ENCODE results near the gene ITGB6. TPM values are rescaled to one million over a fixed set of nuclear protein-coding genes. Genes with fewer than 3 reads are reported as not detected.

Gene ITGB6
- total and polyA plus RNA-seq, 2 of the 4 experiments (the other 2 are of a cell fraction): under 0.01 TPM; not detected in 1

DNA sequence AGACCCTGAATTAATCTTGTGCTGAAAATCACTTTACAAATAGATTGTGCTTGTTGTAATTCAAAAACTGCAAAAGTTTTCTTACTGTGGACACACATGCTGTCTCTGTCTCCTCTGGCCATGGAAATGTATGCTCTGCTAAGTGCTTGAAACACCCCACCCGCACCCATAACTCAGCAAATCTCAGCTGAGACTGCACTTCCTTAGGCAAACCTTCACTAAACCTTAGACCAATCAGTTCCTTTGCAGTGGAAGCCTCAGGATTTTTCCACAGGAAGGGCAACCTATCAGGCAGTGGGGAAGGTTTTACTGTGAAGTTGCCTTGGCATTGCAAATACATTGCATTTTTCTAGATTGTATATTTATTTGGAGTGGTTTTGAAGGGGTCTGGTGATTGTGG is 75.5 kb downstream of the ITGB6 start:
- no peak overlapping the region for H3K18ac ChIP-seq (ENCODE audit: low read depth, low read length)
- H3K27me3 ChIP-seq (ENCODE audit: control insufficient read depth, insufficient read depth, low read length): peaks cover 8% of the 10 kb centered on the region
- no peak overlapping the region for H2BK15ac ChIP-seq (ENCODE audit: low read depth, low read length)
- H3K23ac ChIP-seq (ENCODE audit: low read depth, low read length): no peak overlapping the region
- H4K91ac ChIP-seq (ENCODE audit: insufficient read depth, low read depth, low read length): no peak overlapping the region
- ATAC-seq (ENCODE audit: low read depth): no peak
- H3K36me3 ChIP-seq (ENCODE audit: control insufficient read depth, insufficient read depth, low read length): no peaks in the 10 kb centered on the region
- in situ Hi-C loops (cut with MboI; ENCODE audit: low sequenced_read_pairs) (no loop called here), dilution Hi-C loops (cut with HindIII; ENCODE audit: low sequenced_read_pairs, unreplicated experiment) (no loop called here), intact Hi-C loops (cut with micrococcal nuclease) (no loop called here)
- no peak overlapping the region for H2BK120ac ChIP-seq (ENCODE audit: low read depth, low read length)
- H4K20me1 ChIP-seq (ENCODE audit: insufficient read depth, low read length): no peaks in the 10 kb centered on the region
- no CpG with 5 or more reads among the region's 1 CpG for WGBS, 2 experiments (ENCODE audit: extremely low coverage in 2 of 2, insufficient read length in 1 of 2)
- no peak overlapping the region for H3K4ac ChIP-seq (ENCODE audit: low read depth, low read length)
- no peak overlapping the region for H2AK5ac ChIP-seq (ENCODE audit: low read depth, low read length)
- no peak overlapping the region for H2AK9ac ChIP-seq (replicated peaks; ENCODE audit: low read depth, low read length, poor library complexity)
- H2BK5ac ChIP-seq (ENCODE audit: low read depth, low read length, poor library complexity, severe bottlenecking): no peak overlapping the region
- H3K79me1 ChIP-seq (ENCODE audit: low read depth in 1 of 2, low read length in 2 of 2): no peaks in the 10 kb centered on the region
- ChIA-PET CTCF (no interaction called here), POLR2A (ENCODE audit: unreplicated experiment) (no interaction called here)
- H3K4me3 ChIP-seq (ENCODE audit: insufficient read depth, low read depth, low read length): no peak overlapping the region
- H3K14ac ChIP-seq (replicated peaks; ENCODE audit: low read depth, low read length): no peak overlapping the region; the same call in 1 of the 2 replicates
- H3K9me1 ChIP-seq (ENCODE audit: insufficient read depth, low read length): no peaks in the 10 kb centered on the region
- no peak overlapping the region for H4K8ac ChIP-seq (ENCODE audit: low read depth in 2 of 2, low read length in 2 of 2)
- no peak overlapping the region for H3K9ac ChIP-seq (ENCODE audit: low read depth, low read length)
- BruUV-seq (replicated peaks): no TSS peak
- no peak overlapping the region for H3K4me2 ChIP-seq (ENCODE audit: low read depth, low read length)
- H3K9me3 ChIP-seq (ENCODE audit: control insufficient read depth, insufficient read depth, low read length): no peaks in the 10 kb centered on the region
- H3K4me1 ChIP-seq (ENCODE audit: control insufficient read depth, insufficient read depth, low read length): no peaks in the 10 kb centered on the region
- H3K27ac ChIP-seq (ENCODE audit: insufficient read depth, low read length): no peak overlapping the region
- no peak overlapping the region for H4K5ac ChIP-seq (ENCODE audit: low read depth, low read length)
- no peak overlapping the region for H2BK20ac ChIP-seq (ENCODE audit: low read depth, low read length)
- H3K56ac ChIP-seq (ENCODE audit: extremely low read depth, insufficient read depth, low read length): no peak overlapping the region
- H2AFZ ChIP-seq (replicated peaks; ENCODE audit: low read length, poor library complexity): no peak overlapping the region
- DNase-seq: no peak
- TF ChIP-seq, protein P1, sequence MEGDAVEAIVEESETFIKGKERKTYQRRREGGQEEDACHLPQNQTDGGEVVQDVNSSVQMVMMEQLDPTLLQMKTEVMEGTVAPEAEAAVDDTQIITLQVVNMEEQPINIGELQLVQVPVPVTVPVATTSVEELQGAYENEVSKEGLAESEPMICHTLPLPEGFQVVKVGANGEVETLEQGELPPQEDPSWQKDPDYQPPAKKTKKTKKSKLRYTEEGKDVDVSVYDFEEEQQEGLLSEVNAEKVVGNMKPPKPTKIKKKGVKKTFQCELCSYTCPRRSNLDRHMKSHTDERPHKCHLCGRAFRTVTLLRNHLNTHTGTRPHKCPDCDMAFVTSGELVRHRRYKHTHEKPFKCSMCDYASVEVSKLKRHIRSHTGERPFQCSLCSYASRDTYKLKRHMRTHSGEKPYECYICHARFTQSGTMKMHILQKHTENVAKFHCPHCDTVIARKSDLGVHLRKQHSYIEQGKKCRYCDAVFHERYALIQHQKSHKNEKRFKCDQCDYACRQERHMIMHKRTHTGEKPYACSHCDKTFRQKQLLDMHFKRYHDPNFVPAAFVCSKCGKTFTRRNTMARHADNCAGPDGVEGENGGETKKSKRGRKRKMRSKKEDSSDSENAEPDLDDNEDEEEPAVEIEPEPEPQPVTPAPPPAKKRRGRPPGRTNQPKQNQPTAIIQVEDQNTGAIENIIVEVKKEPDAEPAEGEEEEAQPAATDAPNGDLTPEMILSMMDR (conservative IDR thresholded peaks at IDR 0.05; ENCODE audit: low read depth, low read length): no peak
- TF ChIP-seq FOS (IDR thresholded peaks at IDR 0.05; ENCODE audit: low read depth, low read length): no peak
- TF ChIP-seq RAD21 (IDR thresholded peaks at IDR 0.05; ENCODE audit: low read length): no peak
- TF ChIP-seq POLR2A (IDR thresholded peaks at IDR 0.05; ENCODE audit: low read depth, low read length): no peak
- no peak for TF ChIP-seq MXI1 (IDR thresholded peaks at IDR 0.05; ENCODE audit: borderline replicate concordance, low read depth, low read length)
- TF ChIP-seq BHLHE40 (IDR thresholded peaks at IDR 0.05; ENCODE audit: low read depth, low read length): no peak
- no peak for TF ChIP-seq MAFK (IDR thresholded peaks at IDR 0.05; ENCODE audit: low read depth, low read length)
- TF ChIP-seq CEBPB (IDR thresholded peaks at IDR 0.05; ENCODE audit: low read depth, low read length): no peak
- TF ChIP-seq CHD1 (IDR thresholded peaks at IDR 0.05; ENCODE audit: low read depth, low read length): no peak
- TF ChIP-seq, protein P2, sequence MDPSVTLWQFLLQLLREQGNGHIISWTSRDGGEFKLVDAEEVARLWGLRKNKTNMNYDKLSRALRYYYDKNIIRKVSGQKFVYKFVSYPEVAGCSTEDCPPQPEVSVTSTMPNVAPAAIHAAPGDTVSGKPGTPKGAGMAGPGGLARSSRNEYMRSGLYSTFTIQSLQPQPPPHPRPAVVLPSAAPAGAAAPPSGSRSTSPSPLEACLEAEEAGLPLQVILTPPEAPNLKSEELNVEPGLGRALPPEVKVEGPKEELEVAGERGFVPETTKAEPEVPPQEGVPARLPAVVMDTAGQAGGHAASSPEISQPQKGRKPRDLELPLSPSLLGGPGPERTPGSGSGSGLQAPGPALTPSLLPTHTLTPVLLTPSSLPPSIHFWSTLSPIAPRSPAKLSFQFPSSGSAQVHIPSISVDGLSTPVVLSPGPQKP (IDR thresholded peaks at IDR 0.05; ENCODE audit: borderline replicate concordance, low read depth, low read length): no peak
- no peak for TF ChIP-seq MAZ (IDR thresholded peaks at IDR 0.05; ENCODE audit: borderline replicate concordance, low read depth, low read length)
- TF ChIP-seq RFX5 (IDR thresholded peaks at IDR 0.05; ENCODE audit: low read depth, low read length): no peak
- no peak for TF ChIP-seq NFE2L2 (IDR thresholded peaks at IDR 0.05; ENCODE audit: low read depth, low read length)
- no peak for TF ChIP-seq RCOR1 (IDR thresholded peaks at IDR 0.05; ENCODE audit: insufficient replicate concordance, low read length)
- TF ChIP-seq, protein P3, sequence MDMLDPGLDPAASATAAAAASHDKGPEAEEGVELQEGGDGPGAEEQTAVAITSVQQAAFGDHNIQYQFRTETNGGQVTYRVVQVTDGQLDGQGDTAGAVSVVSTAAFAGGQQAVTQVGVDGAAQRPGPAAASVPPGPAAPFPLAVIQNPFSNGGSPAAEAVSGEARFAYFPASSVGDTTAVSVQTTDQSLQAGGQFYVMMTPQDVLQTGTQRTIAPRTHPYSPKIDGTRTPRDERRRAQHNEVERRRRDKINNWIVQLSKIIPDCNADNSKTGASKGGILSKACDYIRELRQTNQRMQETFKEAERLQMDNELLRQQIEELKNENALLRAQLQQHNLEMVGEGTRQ (IDR thresholded peaks at IDR 0.05; ENCODE audit: low read depth, low read length): no peak
- TF ChIP-seq SMC3 (IDR thresholded peaks at IDR 0.05; ENCODE audit: low read depth, low read length): no peak
